LNCaP clone FGC (cell line): ENCODE results near the gene ZBED1.
A peak's percentile ranks its signal among the peaks of the same experiment; 100 is the strongest.

ENCODE experiments used
- DNase-seq: peaks from one replicate; pipeline ENCODE4 v3.0.0-alpha.2; 2011; ENCODE audit warnings: low read depth
- H3K4me3 ChIP-seq: 2 replicates; pipeline ENCODE4 v1.5.1; 2011; ENCODE audit warnings: mild to moderate bottlenecking, low read depth, low read length, control low read depth
- CTCF ChIP-seq: IDR thresholded peaks from 2 replicates; pipeline ENCODE4 v1.5.1; 2012; ENCODE audit warnings: mild to moderate bottlenecking; ENCODE audit not compliant: control insufficient read depth, insufficient read depth; ENCODE audit errors: extremely low read depth

The ZBED1 gene

GRCh38 chrX:2500803-2501558 lies at the start of gene ZBED1, which contains the start of gene DHRSX:
TSS of gene ZBED1 (minus strand) at chrX:2500976. CDS start at chrX:2490719, 10,257 bp downstream.
TSS of gene DHRSX (minus strand) at chrX:2500976. CDS start at chrX:2500925, 51 bp downstream.
- H3K4me3 ChIP-seq, result peak within 1 kb of the TSS; percentile 79
- TF ChIP-seq CTCF, result no peak
- DNase-seq, result no peak

DNA sequence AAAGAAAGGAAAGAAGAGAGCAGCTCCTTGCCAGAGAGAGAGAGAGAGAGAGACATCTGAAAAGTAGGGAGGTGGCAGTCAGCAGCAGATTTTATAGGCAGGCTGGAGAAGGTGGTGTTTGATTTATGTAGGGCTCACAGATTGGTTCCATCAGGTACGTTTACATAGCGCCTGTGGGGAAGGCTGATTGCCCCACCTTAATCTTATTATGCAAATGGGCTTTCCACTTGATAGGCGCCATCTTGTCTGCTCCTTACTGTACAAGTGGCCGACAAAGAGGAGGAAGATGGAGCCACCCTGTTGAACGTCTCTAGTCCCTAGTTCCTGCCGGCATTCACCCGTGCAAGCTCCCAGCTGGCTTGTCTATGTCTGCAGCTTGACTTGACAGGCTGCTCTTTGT lies 49.1 kb upstream of the ZBED1 start:
- no peak for DNase-seq
- TF ChIP-seq CTCF, result no peak
- no peak overlapping the region for H3K4me3 ChIP-seq

DNA sequence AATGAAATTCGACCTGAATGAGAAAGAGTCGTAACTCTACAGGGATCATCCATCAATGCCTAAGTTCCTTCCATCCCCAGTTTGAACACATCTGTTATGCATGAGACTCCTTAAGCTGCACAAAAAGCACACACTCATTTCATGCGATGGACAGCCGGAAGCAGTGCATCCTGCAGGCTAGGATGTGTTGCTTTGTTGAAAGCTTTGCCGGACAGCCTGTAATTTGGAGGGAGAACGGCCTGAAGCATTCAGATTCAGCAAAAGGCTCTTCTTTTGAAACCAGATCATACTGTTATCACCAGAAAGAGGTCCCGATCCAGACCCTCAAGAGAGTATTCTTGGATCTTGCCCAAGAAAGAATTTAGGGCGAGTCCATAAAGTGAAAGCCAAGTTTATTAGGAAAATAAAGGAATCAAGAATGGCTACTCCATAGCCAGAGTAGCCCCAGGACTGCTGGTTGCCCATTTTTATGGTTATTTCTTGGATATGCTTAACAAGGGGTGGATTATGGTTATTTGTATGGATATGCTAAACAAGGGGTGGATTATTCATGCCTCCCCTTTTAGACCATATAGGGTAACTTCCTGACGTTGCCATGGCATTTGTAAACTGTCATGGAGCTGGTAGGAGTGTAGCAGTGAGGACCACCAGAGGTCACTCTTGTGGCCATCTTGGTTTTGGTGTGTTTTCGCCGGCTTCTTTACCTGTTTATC lies 48.1 kb upstream of the ZBED1 start:
- H3K4me3 ChIP-seq, result no peak overlapping the region
- DNase-seq, result no peak
- no peak for TF ChIP-seq CTCF

DNA sequence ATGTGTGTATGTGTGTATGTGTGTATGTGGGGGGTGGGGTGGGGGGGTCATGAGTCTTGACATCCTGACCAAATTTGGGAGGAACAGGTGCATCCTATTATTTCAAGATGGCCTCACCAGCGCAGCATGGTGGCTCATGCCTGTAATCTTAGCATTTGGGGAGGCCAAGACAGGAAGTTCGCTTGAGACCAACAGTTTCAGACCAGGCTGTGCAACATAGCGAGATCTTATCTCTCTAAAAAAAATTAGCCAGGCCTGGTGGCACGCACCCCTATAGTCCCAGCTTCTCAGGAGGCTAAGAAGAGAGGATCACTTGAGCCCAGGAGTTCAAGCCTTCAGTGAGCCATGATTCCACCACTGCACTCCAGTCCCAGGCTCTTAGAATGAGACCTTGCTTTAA lies 47.0 kb upstream of the ZBED1 start:
- DNase-seq, result no peak
- TF ChIP-seq CTCF, result no peak
- no peak overlapping the region for H3K4me3 ChIP-seq

GRCh38 chrX:2546496-2546895 lies 45.7 kb upstream of the ZBED1 start:
- TF ChIP-seq CTCF, result no peak
- H3K4me3 ChIP-seq, result no peak overlapping the region
- no peak for DNase-seq

GRCh38 chrX:2545144-2545543 lies 44.4 kb upstream of the ZBED1 start:
- H3K4me3 ChIP-seq, result no peak overlapping the region
- DNase-seq, result no peak
- TF ChIP-seq CTCF, result no peak
